Mucosa of descending colon (tissue), 3 donors: ENCODE measurements around the gene GOLM1. TPM values are rescaled to one million over a fixed set of nuclear protein-coding genes. Genes with fewer than 3 reads are reported as not detected.

Experiments
- ATAC-seq: fragments of 200-7000 bp; cut with Tn5 transposase; one replicate; pipeline ENCODE4 v1.9.1; 2020; ENCODE audit warnings: mild to moderate bottlenecking, moderate library complexity
- DNase-seq, 3 donors: peaks; one replicate each; pipeline ENCODE4 v3.0.0-alpha.2; 2020
- H3K36me3 ChIP-seq: fragments of 200-600 bp; one replicate; pipeline ENCODE4 v1.8.0; 2021; ENCODE audit warnings: low read depth, mild to moderate bottlenecking
- H3K4me1 ChIP-seq: fragments of 200-600 bp; one replicate; pipeline ENCODE4 v1.8.0; 2021; ENCODE audit warnings: low read depth, mild to moderate bottlenecking
- H3K4me3 ChIP-seq: fragments of 200-600 bp; one replicate; pipeline ENCODE4 v1.8.0; 2021; ENCODE audit warnings: mild to moderate bottlenecking
- H3K9me3 ChIP-seq: fragments of 200-600 bp; one replicate; pipeline ENCODE4 v1.8.0; 2021; ENCODE audit warnings: mild to moderate bottlenecking
- CTCF ChIP-seq: fragments of 200-600 bp; IDR thresholded peaks from one replicate; pipeline ENCODE4 v1.8.0; 2022; ENCODE audit warnings: antibody characterized with exemption, mild to moderate bottlenecking
- intact Hi-C, 2 donors: fragments of 100-400 bp; cut with DNase I in 1 of 2; cut with micrococcal nuclease in 1 of 2; formaldehyde crosslinking; loops; one replicate each; pipeline versions ENCODE4 v1.11.0 to v1.11.1; 2022; cut with DNase I, micrococcal nuclease
- total RNA-seq, 3 donors: library from RNA; stranded (reverse); fragmentation: NEBNext Ultra II Directional in 2 of 3; extraction: Animal tissue kit (Norgen Biotek cat#: 25700) in 2 of 3; gene quantifications; one replicate each; pipeline versions ENCODE4 v1.2.1 to v1.2.4, GENCODE V29; 2021 to 2023
- donor health status: DM: no; HTN: no; CAD: no; lungs with moderate emphysema.
- donor health status: DM: no; HTN: no; CAD: no.
- donor health status: DM: no; HTN: yes; CAD: no.

Gene GOLM1
- total RNA-seq, 3 donors from 2014 or later: 172 to 414 (median 333) TPM

- DNase-seq (no peak), ATAC-seq (no peak)
- Histone ChIP-seq H3K4me1 (no peaks in the 10 kb centered on the region), H3K9me3 (no peaks in the 10 kb centered on the region), H3K4me3 (no peak overlapping the region), H3K36me3 (no peaks in the 10 kb centered on the region)
- intact Hi-C loops: no loop called here
- TF ChIP-seq CTCF: no peak
Measured at GRCh38 chr9:86079865-86080469, 19.4 kb downstream of the GOLM1 start.

- Histone ChIP-seq H3K4me3 (no peak overlapping the region), H3K9me3 (no peaks in the 10 kb centered on the region), H3K4me1 (no peaks in the 10 kb centered on the region), H3K36me3 (no peaks in the 10 kb centered on the region)
- TF ChIP-seq CTCF: no peak
- DNase-seq (no peak), ATAC-seq (no peak)
- intact Hi-C loops: no loop called here
Measured at GRCh38 chr9:86079421-86079831, 19.9 kb downstream of the GOLM1 start.

DNA sequence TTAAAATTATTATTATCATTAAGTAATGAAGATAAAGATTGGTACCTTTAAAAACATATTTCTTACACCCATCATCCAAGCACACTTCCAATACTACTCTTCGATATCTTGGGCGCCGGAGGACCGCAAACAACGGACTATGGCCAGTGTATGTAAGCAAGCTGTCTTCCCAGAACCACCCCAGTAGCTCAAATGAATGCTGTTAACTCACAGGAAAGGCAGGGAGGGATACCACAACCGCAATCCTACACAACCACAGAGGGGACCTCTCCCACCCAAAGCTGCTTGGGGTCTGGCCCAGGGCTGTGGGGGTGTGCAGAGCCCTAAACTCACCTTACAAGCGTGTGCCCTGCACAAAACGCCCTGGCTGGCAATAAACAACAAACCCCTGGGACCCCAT lies 20.6 kb downstream of the GOLM1 start:
- no peak for DNase-seq
- intact Hi-C loops: no loop called here
- no peaks in the 10 kb centered on the region for H3K36me3 ChIP-seq
- ATAC-seq: no peak
- H3K4me1 ChIP-seq: no peaks in the 10 kb centered on the region
- TF ChIP-seq CTCF: no peak
- no peaks in the 10 kb centered on the region for H3K9me3 ChIP-seq
- H3K4me3 ChIP-seq: no peak overlapping the region

- DNase-seq (no peak), ATAC-seq (no peak)
- Histone ChIP-seq H3K4me3 (no peak overlapping the region), H3K4me1 (no peaks in the 10 kb centered on the region), H3K9me3 (no peaks in the 10 kb centered on the region), H3K36me3 (no peaks in the 10 kb centered on the region)
- TF ChIP-seq CTCF: no peak
- intact Hi-C loops: no loop called here
Measured at GRCh38 chr9:86077276-86077675, 22.1 kb downstream of the GOLM1 start.

- Histone ChIP-seq H3K9me3 (no peaks in the 10 kb centered on the region), H3K36me3 (no peaks in the 10 kb centered on the region), H3K4me1 (no peaks in the 10 kb centered on the region), H3K4me3 (no peak overlapping the region)
- ATAC-seq: peak; percentile 81
- no peak for DNase-seq
- TF ChIP-seq CTCF: no peak
- intact Hi-C loops: no loop called here
Measured at GRCh38 chr9:86075132-86076109, 23.9 kb downstream of the GOLM1 start.
